NCI-H1048 (cell line): Measurements from ENCODE around the gene SMOC2.
"Not testable (repeated sequence)": the region's sequence is repeated elsewhere in the genome, so short reads cannot be mapped to it uniquely, and the experiment has no call there.

Source experiments
- DNase-seq: peaks from one replicate; lab custom pipeline; 2025; lab: John Stamatoyannopoulos, UW

The SMOC2 gene

DNA sequence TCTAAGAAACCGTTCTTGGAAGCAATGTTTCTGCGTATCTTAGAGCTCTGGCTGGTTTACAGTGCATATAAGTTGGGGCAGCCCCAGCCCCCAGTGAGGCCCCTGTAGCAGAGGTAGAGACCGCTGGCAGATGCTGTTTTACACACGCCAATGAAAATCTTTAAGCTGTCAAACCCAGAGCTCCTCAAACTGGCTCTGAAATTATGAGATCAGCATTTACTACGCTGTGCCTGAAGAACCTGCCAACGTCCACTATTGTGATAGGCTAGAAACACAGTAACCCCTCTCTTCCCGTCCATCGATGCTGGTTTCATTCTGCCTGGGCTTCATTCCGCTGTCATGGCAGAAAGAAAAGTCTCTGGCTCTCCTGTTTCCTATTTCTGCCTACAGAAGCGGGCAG is 160.6 kb downstream of the SMOC2 start:
- DNase-seq = no peak

DNA sequence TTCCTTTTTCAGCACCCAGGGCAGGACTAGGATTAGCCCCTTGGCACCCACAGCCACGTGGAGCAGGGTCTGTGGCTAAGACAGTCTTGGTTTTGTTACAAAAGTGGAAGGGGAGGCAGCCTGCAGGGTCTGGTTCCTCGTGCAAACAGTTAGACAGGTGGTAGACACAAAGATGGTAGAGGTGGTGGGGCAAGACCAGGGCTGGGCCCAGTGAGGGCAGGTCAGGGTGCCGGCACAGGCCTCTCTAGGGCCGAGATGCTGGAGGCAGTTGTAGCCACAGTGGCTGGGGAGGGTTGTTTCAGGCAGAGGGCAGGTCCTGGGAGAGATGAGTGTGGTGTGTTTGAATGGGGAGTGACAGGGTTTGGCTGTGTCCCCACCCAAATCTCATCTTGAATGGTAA is 161.6 kb downstream of the SMOC2 start:
- no peak for DNase-seq

DNA sequence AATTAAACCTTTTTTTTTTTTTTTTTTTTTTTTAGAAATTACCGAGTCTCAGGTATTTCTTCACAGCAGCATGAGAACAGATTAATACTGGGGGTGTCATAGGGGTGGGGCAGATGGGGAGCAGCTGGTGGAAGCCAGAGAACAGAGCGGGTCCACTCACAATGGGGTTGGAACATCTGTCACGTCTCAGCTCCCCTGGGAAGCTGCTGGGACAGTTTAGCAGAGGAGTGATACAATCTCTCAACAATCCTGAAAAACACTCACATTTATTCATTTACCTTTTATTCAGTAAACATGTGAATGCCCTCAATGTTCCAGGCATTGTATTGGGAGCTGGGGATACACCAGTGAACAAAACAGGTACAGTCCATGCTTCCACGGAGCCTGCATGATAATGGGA is 162.2 kb downstream of the SMOC2 start:
- DNase-seq = no peak

DNA sequence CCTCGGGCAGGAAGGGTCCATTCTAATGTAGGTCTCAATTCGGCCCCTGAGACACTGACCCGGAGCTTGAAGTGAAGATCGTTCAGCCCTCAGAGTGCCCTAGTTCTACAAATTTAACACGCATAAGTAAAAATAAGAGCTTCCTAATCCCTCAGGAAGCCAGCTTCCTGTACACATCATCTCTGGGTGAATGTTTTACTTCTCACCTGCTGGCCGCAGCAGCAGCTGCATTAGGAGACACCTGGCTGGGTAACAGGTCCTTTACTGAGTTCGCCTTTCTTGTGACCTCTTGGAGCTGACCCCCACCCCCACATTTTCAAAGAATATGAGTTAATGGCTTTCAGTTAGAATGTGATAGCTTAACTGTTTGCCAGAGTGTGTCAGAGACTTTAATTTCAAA is 165.0 kb downstream of the SMOC2 start:
- DNase-seq = no peak

DNA sequence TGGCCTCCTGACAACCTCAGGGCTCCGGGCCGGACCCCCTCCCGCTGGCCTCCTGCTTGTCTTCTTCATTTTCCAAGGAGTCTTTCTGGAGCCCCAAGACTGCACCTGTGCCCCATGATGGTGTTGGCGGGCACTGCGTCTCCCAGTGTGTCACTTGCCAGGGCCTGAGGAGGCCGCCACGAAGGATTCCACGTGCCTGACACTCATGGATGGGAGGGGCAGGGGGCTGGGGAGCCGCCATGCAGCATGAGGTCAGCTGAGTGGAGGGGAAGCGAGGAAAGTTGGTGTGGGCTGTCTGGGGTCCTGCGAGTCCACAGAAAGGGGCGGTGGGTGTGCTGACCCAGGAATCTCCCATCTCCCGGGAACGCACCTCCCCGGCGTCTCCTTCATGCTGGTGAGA is 165.7 kb downstream of the SMOC2 start:
- no peak for DNase-seq

DNA sequence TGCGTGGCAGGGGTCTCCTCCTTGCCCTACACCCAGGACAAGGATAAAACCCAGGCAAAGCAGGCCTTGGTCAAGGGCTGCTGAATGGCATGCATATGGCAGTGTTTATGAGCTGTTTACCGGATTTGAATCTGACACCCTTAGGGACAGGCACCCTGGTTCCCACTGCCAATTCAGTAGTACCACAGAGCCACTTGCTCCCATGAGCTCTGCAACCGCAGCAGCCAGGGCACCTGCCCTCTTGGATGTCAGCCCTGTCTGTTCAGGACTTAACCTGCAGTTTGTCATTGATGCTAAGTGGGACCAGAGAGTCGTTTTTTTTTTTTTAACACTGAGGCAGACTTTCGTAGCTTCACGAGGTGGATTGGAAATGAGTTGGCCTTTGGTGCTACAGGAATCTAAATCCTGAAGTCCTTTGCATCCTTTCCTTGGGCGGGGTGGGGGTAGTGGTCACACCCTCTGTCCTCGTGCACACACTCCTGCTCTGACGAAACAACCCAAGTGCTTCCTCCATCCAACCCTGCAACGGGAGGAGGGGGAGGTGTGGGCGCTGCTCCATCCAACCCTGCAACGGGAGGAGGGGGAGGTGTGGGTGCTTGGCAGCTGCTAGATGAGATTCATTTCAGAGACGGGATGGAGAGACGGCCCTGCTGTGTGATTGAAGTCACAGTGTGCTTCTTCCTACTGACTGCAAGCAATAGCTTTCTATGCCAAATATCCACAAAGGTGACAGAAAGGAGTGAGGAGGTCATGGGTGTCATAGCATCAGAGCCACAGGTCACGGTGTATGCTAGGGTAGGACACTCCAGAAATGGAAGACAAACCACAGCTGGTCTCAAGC is 166.5 kb downstream of the SMOC2 start:
- no peak for DNase-seq

DNA sequence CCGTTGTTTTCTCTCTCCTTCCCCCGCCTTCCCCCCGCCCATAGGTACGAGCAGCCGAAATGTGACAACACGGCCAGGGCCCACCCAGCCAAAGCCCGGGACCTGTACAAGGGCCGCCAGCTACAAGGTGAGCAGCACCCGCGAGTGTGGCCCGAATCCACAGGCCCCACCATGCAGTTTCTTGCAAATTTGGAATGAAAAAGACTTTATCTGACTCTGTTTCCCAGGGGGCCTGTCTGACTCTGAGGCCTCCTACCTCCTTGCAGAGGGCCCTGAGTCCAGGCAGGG is 167.1 kb downstream of the SMOC2 start:
- no peak for DNase-seq

DNA sequence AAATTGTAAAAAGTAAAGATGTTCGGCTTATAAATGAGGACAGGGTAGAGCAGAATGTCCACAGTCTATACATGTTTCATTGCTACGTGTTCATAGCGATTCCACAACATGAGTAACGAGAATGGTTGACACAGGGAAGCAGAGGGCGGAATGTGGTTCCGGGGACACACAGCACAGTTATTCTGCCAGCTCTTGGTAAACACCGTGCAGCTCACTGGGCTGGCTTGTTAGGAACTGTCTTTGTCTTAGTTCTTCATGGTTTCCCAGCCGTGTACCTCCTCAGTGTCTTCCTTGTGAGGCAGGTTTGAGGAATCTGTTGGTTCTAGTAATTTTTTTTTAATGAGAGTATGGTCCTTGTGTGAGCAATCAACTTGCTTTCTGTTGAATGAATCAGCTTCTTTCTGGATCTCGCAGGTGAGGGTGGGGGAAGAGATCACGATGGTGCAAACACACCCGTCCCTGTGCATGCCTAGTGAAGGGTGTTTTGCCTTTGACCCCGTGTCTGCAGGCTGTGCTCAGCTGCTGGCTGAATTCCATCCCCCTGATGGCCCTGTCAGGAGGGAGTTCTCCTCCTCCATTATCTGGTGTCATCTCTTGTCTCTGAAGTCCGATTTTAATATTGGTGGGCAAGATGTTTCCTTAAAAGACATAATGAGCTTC is 168.2 kb downstream of the SMOC2 start:
- DNase-seq = no peak

DNA sequence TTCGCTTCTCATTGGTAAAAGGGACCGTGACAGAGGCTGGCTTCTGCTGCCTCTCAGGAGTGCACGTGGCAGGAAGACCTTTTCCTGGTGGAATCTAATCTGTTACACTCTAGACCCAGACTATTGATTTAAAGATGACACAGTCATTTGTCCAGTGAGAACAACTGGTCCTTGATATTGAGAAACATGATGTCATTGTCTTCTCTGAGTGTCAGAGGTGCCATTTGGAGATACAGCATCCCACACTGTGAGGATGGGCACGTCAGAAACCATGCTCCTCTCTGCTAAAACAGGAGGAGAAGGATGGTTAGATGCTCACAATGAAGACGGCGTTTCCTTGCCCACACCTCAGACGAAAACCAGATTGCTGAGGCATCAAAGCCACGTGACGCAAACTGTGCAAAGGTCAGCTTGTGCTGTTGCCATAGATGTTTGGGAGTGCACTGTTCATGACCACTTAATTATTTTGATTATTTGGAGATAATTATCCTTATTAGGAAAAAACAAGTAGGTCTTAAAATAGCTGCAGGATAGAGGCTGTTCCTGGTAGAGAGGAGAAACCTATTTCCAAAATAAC is 169.0 kb downstream of the SMOC2 start:
- no peak for DNase-seq

DNA sequence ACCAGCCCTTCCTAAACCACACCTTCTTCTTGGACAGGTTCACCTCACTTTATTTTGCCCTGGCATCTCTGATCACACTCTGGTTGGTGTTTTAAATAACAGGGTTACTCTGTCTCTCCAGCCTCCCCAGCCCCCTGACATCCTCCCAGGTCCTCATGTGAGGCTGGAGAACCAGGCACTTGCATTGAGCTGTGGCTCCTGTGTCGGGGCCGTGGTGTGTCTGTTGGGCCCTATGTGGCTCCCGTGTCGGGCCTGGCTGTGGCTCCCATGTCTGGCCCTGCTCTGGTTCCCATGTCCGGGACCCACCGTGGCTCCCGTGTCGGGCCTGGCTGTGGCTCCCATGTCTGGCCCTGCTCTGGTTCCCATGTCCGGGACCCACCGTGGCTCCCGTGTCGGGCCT is 170.0 kb downstream of the SMOC2 start:
- DNase-seq = not testable (repeated sequence)

DNA sequence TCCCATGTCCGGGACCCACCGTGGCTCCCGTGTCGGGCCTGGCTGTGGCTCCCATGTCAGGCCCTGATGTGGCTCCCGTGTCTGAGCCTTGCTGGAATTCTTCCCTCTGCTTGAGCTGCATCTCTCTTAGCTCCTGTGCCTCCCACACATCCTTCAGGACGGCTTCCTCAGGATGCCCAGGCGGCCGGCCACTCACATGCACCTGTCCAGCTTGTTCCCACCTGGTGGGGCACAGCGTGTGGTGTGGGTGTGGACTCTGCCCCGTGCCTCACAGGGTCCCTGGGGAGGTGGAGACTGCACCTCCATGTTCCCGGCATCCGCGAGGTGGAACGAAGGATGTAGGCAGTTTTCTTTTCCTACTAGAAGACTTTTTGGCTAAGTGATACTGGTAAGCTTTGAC is 170.7 kb downstream of the SMOC2 start:
- no peak for DNase-seq

DNA sequence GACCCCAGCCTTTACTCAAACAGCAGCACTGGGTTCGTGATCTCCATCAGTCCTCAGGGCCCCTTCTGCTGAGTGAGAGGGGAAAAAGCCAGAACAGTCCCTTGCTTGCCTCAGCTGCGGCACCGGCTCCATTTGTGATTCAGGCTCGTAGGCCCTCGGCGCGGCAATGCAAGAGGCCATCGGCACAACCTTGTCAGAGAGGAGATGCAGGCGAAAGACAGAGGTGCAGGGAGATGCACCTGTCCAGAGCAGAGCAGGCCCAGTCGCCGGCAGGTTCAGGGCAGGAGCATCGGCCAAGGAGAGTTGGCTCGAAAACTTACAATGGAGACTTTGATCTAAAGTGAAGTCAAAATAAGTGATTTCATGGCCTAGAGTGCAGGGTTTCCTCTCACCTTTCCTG is 171.6 kb downstream of the SMOC2 start:
- no peak for DNase-seq

DNA sequence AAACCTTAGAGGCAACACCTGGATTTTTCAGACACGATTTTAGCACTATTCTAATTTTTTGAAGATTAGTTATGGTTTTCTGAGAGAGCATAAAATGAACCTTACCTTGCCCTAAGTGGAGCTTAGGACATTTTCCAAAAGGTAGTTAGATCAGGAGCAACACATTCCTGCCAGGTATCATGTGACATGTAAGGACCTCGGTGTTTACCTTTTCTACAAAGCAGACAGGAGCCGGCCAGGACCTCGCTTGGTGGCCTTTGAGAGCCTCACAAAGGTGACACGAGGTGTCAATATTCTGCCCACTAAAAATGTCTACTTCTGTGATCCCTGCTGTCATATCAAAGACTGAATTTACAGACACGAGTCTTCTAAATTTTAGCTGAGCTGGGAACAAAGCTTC is 174.9 kb downstream of the SMOC2 start:
- no peak for DNase-seq

DNA sequence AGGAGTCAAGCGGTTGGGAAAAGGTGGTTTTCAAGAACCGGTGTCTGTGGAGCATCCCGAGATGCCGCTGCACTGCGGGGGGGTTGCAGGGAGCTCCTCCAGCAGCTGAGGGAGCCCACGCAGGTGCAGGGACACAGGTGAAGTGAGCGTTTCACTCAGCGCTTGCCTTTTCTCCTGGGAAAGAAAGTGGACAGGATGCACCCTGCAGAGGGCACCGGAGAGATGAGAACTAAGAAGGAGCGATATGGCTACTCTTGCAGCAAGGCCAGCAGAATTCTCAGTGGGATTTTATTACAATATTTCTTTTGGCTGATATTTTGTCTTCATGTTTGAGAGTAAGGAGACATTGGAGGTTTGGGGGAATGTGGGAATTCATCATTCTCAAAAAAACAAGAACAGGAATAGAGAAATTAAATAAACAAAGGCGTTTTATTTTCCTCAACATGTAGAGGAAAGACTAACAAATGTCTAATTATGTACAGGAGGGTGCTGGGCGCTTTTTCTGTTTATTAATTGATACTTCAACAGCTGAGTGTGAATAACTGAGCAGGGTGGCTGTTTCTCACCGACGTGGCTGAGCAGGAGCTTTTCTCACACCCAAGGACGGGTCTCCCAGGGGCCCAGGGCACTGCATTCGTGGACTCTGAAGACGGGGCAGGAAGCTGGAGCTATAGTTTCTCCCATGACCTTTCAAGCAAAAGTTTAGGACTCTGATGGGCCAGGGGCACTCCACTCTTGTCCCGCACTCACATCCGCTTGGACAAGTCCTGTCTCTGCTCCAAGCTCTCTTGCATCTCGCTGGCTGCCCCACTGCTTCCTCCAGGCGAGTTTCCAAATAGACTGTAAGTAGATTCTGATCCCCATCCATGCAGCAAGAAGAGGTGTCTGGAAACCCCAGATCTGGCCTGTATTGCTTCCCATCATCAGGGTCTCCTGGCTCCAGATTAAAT is 176.1 kb downstream of the SMOC2 start:
- no peak for DNase-seq

DNA sequence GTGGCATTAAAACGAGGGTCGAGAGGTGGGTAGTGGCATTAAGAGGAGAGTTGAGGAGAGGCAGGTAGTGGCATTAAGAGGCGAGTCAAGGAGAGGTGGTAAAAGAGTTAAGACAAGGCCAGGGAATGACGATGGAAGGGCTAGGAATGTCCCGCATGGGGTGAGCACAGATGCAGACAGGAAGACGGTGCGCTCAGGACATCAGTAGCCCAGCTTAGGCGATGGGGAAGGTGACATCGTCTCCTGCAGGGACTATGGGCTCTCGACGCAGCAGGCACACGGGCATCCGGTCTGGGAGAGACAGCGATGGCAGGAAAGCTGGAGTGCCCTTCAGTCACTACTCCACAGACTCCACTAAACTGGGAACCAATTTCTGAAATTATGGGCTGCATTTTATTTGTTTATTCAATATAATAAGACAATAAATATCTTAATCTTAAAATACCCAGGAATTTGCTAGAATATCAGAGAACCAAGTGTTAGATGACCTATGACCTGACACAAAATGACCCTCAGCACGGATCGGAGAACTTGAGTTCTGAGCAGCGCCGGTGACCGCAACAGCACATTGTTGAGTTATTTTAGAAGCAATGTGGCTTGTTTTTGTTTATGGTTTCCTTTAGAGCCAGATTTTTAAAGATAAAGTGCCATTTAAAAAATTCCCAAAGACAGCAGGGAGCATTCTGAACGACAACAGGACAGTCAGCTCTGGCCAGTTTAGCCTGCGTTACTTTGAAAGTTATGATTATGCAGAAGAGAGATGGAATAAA is 177.7 kb downstream of the SMOC2 start:
- DNase-seq = no peak

DNA sequence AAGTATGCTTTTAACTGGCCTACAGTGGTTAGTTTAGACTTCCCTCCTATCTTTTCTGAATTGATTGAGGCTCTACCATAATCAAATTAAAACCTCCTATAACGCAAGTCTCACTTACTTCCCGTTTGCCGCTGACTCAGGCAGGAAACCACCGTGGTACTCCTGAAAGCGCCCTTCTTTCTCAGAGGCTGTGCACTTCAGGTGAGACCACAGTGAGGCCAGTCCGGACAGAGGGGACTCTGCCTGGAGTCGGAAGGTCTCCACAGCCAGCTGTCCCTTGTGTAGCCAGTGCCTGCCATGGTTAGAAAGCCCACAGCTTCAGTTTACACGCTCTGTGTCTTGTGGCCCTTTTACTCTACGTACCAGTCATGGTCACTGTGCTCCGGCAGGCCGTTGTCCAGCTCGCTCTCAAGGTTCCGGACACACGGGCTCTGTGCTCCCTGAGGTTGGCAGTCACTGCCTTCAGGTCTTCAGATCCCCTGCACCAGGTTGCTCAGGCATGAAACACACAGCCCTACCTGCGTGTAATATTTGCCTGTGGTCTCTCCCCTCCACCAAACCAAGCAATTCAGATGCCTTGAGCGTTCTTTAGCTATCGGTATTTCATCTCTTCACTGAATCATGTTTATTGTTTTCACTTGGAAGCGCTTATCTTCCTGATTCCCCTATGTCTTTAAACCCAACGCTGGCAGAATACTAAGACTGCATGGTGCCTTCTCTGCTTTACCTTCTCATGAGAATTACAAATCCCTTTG is 178.8 kb downstream of the SMOC2 start:
- DNase-seq = no peak

DNA sequence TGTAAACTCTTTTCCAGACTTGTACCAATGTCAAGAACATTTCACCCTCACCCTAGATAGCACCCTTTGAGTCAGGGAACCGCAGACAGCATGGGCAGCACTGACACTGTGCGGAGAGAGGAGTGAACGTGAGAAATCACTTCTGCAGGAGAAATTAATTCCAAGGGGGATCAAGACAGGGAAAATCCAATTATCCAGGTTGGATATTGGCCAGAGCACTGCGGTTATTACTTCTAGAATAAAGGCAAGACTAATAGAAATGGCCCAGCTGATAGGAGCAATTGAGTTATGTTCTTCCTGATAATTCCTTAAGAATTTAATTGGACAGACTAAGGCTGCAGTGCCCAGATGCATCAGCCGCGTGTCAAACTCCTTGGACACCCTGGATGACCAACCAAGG is 179.6 kb downstream of the SMOC2 start:
- no peak for DNase-seq

DNA sequence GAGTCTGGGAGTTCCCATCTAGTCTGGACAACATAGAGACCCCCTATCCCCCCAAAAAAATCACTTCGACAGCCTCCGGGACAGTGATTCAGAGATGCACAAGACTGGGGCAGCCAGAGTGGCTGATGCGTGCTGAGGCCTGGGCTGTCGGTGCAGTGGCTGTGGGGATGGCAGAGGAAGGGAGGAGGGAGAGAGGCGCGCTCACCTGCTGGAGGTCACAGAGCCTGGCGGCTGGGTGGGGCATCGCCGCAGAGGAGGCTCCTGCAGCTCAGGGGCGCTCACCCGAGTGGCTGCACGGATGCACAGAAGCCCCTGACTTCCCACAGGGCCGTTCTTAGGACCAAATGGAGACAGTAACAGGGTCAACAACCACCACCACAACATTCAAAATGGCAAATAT is 182.8 kb downstream of the SMOC2 start:
- no peak for DNase-seq

DNA sequence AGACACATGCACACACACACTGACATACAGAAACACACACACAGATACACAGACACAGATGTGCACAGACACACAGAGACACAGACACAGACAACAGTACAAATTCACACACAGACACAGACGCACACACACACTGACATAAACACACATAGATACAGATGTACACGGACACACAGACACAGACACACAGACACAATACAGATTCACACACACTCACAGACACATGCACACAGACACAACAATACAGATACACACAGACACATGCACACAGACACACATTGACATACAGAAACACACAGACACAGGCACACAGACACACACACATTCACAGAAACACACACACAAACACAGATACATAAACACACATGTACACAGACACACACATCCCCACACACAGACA is 183.6 kb downstream of the SMOC2 start:
- no peak for DNase-seq

DNA sequence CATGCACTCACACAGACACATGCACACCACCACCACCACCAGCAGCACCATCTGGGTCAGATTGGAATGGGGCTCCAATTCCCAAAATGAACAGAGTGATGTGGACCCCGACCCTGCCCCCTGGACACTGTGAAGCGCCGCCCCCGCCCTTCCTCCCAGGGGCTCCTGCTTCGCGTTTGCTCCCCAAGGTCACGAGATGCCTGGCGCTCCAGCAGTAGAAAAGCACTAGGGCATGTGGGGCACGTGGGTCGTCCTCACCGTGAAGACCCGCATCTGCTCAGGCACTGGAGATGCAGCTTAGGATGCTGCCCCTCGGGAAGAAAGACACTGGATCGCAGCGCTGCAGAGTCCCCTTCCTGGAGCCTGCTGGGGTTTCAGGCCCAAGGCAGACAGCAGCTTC is 184.0 kb downstream of the SMOC2 start:
- DNase-seq = no peak

DNA sequence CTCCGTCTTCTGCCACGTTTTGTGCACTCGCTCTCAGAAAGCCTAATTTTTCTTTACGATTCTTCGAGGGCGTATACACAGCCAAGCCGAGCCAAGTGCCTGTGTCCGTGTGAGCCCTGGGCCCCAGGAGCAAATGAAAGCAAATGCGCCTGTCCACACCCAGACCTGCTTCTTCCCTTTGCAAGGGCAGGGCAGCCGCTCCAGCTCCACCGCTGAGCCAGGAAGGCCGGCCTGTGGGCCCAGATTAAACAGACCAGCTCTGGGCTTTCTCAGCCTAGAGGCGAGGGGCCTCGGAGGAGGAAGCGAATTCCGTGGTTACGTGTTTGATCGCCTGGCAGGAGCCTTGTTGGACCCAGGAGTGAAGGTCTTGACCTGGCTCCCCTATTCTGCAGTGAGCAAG is 184.6 kb downstream of the SMOC2 start:
- DNase-seq = no peak
